ENCODE results near the gene RASGEF1B.
A peak's percentile ranks its signal among the peaks of the same experiment; 100 is the strongest.
"Not testable (repeated sequence)": the region's sequence is repeated elsewhere in the genome, so short reads cannot be mapped to it uniquely, and the experiment has no call there.

Gene RASGEF1B

DNA sequence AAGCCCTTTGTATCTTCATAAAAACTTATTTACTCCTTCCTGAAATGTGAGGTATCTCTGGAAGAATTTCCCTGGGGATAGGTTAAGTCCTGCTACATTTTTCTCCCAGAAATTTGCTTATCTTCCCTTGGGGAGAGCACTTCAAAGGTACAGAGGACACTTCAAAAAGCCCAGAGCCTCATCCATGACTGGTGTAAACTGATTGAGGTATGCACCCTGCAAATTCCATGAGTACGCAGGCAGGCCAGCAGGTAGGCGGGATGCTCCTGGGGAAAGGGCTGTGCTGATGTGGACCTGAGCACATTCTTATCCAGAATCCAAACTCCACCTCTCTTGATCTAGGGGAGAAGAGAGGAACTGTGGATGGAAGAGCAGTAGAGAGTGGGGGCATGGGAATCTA, 26.3 kb upstream of the RASGEF1B start:
- no peak for DNase-seq

- no peak for DNase-seq
Observed at GRCh38 chr4:81495345-81495744, 23.6 kb upstream of the RASGEF1B start.

GRCh38 chr4:81494031-81494431, 22.3 kb upstream of the RASGEF1B start:
- DNase-seq = no peak

- no peak for DNase-seq
Observed at GRCh38 chr4:81492606-81493230, 21.0 kb upstream of the RASGEF1B start.

DNA sequence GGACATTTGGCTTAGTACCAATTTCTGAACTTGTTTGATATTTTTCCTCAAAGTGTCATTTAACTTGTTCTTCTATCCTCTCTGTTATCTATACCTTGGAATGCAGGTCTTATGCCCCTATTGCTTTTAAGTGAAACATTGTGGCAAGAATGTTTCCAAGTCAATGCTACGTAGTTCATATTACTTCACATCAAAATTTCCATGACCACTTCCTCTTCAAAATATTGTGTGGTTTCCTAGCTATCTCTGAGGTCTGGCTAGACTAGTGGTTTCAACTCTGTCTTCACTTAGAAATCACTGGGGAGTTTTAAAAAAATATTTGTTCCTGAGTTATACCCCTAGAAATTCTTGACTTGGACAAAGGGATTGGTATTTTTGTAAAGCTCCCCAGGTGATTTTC, 20.2 kb upstream of the RASGEF1B start:
- DNase-seq = no peak

GRCh38 chr4:81490403-81491160, 18.9 kb upstream of the RASGEF1B start:
- no peak for DNase-seq

DNA sequence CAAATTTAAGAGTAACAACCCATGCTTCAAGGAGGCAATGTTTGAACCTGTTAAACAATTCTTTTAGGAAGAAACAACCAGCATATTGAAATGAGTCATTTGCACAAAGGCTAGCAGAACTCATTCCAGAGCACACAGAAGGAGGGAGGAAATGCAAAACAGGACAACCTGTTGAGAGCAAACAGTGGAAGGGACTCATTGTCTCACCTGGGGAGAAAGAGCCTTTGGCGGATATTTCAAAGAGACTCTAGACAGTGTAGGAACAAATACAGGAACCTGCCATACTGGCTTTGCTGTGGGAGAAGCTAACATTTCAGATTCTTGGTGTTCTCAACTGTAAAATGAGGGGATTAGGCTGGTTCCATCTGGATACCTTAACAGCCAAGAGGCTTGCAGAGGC, 14.8 kb upstream of the RASGEF1B start:
- no peak for DNase-seq

- no peak for DNase-seq
Observed at GRCh38 chr4:81485310-81485980, 13.7 kb upstream of the RASGEF1B start.

DNA sequence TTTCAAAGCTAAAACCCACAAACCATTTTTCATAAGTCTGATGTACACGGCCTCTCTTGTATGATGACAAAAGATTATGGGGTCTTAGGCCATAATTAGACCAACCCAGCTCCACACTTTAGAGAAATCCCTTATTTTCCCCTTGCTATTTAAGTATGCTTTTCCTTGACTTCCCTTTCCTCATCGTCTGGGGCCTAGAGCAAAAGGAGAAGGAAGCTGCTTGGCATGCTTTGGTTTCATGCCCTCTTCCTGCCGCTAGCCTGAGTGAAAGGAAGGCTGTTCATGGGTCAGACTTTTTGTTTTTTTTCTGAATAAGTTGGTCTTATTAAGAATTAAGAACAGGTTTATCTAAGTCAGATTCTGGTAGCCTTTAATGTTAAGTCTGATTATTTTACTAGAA, 10.6 kb upstream of the RASGEF1B start:
- DNase-seq = no peak

DNA sequence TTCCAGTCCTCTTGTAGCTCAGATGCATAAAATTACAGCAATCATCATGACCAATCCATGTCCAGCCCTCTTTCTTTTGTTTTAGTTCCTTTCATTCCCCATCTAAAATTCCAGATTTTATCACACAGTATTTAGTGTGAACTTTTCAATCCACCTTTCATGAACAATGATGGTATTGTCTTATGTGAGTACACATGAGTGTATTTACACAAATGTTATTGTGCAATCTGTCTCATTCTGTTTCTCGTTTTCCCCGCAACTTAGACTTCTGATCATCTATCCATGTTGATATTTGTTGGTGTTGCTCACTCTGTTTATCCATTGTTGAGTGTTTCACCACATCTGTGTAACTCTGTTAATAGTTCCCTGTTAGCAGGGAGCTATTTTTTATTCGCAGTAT, 9.4 kb upstream of the RASGEF1B start:
- no peak for DNase-seq

DNA sequence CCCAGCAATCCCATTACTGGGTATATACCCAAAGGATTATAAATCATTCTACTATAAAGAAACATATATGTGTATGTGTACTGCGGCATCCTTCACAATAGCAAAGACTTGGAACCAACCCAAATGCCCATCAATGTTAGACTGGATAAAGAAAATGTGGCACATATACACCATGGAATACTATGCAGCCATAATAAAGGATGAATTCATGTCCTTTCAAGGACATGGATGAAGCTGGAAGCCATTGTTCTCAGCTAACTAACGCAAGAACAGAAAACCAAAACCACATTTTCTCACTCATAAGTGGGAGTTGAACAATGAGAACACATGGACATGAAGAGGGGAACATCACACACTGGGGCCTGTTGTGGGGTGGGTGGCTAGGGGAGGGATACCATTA, 7.9 kb upstream of the RASGEF1B start:
- not testable (repeated sequence) for DNase-seq

GRCh38 chr4:81473331-81474265, 1.9 kb upstream of the RASGEF1B start:
- not testable (repeated sequence) for DNase-seq

- peak; percentile 53 to 58 for DNase-seq
Observed at GRCh38 chr4:81472281-81473182, 825 bp upstream of the RASGEF1B start.

DNA sequence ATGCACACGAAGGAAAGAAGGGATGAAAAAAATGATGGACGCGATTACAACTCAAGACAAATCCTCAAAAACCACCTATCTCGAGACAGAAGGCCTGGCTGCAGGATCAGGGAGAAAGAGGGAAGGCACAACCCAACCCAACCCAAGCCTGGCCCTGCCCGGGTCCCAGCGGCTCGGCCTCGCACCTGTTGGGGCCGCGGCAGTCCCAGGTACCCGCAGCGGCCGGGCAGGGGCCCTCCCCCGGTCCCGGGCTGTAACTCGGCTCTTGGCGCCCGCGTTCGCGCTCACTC, 464 bp downstream of the RASGEF1B start:
- no peak for DNase-seq

DNA sequence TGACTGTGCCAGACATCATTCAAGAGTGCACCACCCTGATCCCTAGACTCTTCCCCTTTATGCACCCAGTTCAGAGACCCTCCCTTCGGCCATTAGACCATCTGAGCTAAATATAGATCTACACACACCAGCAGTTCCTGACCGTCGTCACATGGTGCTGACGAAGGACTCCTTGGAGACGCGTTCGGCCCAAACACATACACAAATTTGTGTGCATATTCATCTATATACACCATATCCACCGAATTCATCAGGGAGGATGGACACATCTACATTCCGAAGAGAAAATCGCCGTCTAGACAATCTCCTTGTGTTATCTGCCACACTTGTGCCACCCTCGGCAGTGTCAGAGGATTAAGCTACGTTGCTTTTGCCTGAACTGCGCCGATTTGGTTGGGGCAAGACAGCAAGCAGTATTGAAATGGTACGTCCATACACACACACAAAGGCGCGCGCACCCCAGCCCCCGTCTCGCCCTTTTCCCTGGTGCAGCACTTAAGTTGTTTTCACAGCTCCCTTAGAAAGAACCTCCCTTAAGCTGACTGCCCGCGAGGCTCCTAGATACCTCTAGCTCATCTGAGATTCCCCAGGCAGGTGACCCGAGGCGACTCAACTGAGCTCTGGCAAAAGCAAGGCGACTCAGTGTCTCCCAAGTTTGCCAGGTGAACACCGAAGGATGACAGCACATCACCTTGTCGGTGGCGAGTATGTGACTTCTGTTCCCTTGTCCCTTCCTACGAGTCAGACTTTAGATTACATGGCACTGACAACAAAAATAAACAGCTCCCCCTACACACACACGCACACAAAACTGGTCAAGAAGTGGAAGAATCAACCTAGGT, 1.0 kb downstream of the RASGEF1B start:
- DNase-seq = peak; percentile 27 to 28

GRCh38 chr4:81469781-81470455, 1.8 kb downstream of the RASGEF1B start:
- DNase-seq = no peak

DNA sequence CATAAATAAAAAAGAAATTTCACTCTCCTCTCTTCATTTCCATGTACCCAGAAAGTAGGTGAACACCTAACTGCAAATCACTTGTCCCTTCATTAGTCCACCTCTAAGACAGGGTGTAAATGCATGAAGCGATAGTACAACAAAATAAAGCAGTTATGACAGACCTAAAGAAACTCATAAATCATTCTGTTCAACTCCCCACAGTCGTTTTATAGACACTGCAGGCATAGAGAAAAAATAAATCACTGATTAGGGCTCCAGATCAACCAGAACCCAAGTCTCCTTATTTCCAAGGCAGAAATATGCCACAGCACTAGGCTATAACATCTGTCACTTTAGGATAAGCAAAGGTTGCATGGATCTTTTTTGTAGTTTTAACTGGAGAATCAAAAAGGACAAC, 3.0 kb downstream of the RASGEF1B start:
- no peak for DNase-seq

GRCh38 chr4:81467672-81467964, 4.1 kb downstream of the RASGEF1B start:
- no peak for DNase-seq

DNA sequence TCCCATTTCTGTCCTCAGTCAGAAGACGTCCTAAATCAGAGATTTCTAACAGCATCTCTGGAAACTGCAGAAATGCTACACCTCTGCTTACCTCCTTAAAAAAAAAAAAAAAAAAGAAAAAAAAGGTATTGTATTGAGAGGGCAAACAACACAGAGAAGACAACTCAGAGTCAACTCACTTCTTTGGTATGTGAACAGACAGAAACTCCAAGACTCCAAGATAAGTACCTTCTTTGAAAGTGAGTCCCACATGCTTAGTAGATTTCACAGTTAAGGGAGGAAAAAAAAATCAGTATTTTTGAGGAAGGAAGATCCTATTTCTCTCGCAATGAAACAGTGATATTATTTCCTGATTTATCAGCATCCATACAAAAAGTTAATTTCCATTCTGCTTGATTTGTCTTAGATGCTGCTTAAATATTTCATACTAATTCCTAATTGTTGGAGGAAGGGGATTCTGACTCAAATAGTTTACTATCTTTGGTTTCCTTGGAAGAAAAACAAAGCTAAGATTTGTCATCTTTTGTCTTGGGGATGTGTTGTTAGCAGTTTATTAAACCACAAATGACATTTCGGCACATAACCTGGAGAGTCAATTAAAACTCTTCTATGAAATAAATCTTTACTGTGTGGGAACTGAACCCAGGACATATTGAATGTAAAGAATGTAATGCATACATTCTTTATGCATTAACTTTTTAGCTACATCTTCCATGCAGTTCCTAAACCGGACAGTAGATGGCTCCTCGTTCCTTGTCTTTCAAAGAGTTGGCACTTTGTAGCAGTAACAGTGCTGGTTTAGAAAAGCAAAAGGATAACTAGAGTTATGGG, 4.7 kb downstream of the RASGEF1B start:
- DNase-seq = peak; percentile 64 to 82
